ENCODE measurements around the gene MCM6.

MCM6 gene

GRCh38 chr2:135845257-135845656 is 31.0 kb downstream of the MCM6 start:
- H3K9ac ChIP-seq (ENCODE audit: low read length) = no peak overlapping the region
- no peaks in the 10 kb centered on the region for H3K4me1 ChIP-seq (ENCODE audit: control insufficient read depth, low read depth, low read length)
- no peak overlapping the region for H2AK5ac ChIP-seq (ENCODE audit: low read length)
- no CpG with 5 or more reads among the region's 3 CpGs for whole genome bisulfite sequencing (ENCODE audit: extremely low coverage, insufficient coverage, low lambda C conversion rate)
- H3K4me3 ChIP-seq (ENCODE audit: low read length) = no peak overlapping the region
- H3K27me3 ChIP-seq (ENCODE audit: insufficient read depth, low read length, poor library complexity) = no peaks in the 10 kb centered on the region
- no peak overlapping the region for H3K18ac ChIP-seq (ENCODE audit: low read length)
- no peak for DNase-seq
- no peak overlapping the region for H4K5ac ChIP-seq (ENCODE audit: low read length)
- H3K79me2 ChIP-seq (ENCODE audit: control insufficient read depth, insufficient read depth, low read length) = no peaks in the 10 kb centered on the region
- no peak overlapping the region for H3K56ac ChIP-seq (ENCODE audit: low read length)
- peaks cover 10% of the 10 kb centered on the region for H3K36me3 ChIP-seq (ENCODE audit: control insufficient read depth, insufficient read depth, low read length)
- H3K27ac ChIP-seq (ENCODE audit: low read depth, low read length) = no peak overlapping the region
- no peaks in the 10 kb centered on the region for H3K79me1 ChIP-seq (ENCODE audit: low read length)
- H4K8ac ChIP-seq (ENCODE audit: low read depth, low read length) = no peak overlapping the region
- no peak overlapping the region for H3K4ac ChIP-seq (ENCODE audit: low read depth, low read length)
- no peak overlapping the region for H2BK120ac ChIP-seq (ENCODE audit: low read depth, low read length)
- H2BK5ac ChIP-seq (ENCODE audit: low read length) = no peak overlapping the region
- H2BK15ac ChIP-seq (replicated peaks; ENCODE audit: low read depth) = no peak overlapping the region
- H3K4me2 ChIP-seq (ENCODE audit: low read length) = no peak overlapping the region
- no peak overlapping the region for H3K23ac ChIP-seq (ENCODE audit: low read length)

- WGBS (ENCODE audit: extremely low coverage, insufficient coverage, low lambda C conversion rate) = no CpG with 5 or more reads among the region's 12 CpGs
- Histone ChIP-seq H2BK15ac (replicated peaks; ENCODE audit: low read depth) (no peak overlapping the region), H3K36me3 (ENCODE audit: control insufficient read depth, insufficient read depth, low read length) (peaks cover 10% of the 10 kb centered on the region), H2BK120ac (ENCODE audit: low read depth, low read length) (no peak overlapping the region), H2BK5ac (ENCODE audit: low read length) (no peak overlapping the region), H3K27me3 (ENCODE audit: insufficient read depth, low read length, poor library complexity) (no peaks in the 10 kb centered on the region), H3K18ac (ENCODE audit: low read length) (no peak overlapping the region), H3K56ac (ENCODE audit: low read length) (no peak overlapping the region), H3K79me1 (ENCODE audit: low read length) (no peaks in the 10 kb centered on the region), H3K4ac (ENCODE audit: low read depth, low read length) (no peak overlapping the region), H3K4me2 (ENCODE audit: low read length) (no peak overlapping the region), H3K9ac (ENCODE audit: low read length) (no peak overlapping the region), H4K5ac (ENCODE audit: low read length) (no peak overlapping the region), H3K23ac (ENCODE audit: low read length) (no peak overlapping the region), H4K8ac (ENCODE audit: low read depth, low read length) (no peak overlapping the region), H2AK5ac (ENCODE audit: low read length) (no peak overlapping the region), H3K4me1 (ENCODE audit: control insufficient read depth, low read depth, low read length) (no peaks in the 10 kb centered on the region), H3K27ac (ENCODE audit: low read depth, low read length) (no peak overlapping the region), H3K4me3 (ENCODE audit: low read length) (no peak overlapping the region), H3K79me2 (ENCODE audit: control insufficient read depth, insufficient read depth, low read length) (no peaks in the 10 kb centered on the region)
- no peak for DNase-seq
Observed at GRCh38 chr2:135844301-135844895, 31.8 kb downstream of the MCM6 start.

GRCh38 chr2:135843671-135844070 is 32.6 kb downstream of the MCM6 start:
- Histone ChIP-seq H3K4me2 (ENCODE audit: low read length) (no peak overlapping the region), H3K4me1 (ENCODE audit: control insufficient read depth, low read depth, low read length) (no peaks in the 10 kb centered on the region), H3K9ac (ENCODE audit: low read length) (no peak overlapping the region), H3K4ac (ENCODE audit: low read depth, low read length) (no peak overlapping the region), H3K56ac (ENCODE audit: low read length) (no peak overlapping the region), H3K79me1 (ENCODE audit: low read length) (no peaks in the 10 kb centered on the region), H2BK120ac (ENCODE audit: low read depth, low read length) (no peak overlapping the region), H3K79me2 (ENCODE audit: control insufficient read depth, insufficient read depth, low read length) (no peaks in the 10 kb centered on the region), H3K18ac (ENCODE audit: low read length) (no peak overlapping the region), H3K27me3 (ENCODE audit: insufficient read depth, low read length, poor library complexity) (no peaks in the 10 kb centered on the region), H3K4me3 (ENCODE audit: low read length) (no peak overlapping the region), H4K5ac (ENCODE audit: low read length) (no peak overlapping the region), H2BK15ac (replicated peaks; ENCODE audit: low read depth) (no peak overlapping the region), H2AK5ac (ENCODE audit: low read length) (no peak overlapping the region), H4K8ac (ENCODE audit: low read depth, low read length) (no peak overlapping the region), H2BK5ac (ENCODE audit: low read length) (no peak overlapping the region), H3K23ac (ENCODE audit: low read length) (no peak overlapping the region), H3K27ac (ENCODE audit: low read depth, low read length) (no peak overlapping the region), H3K36me3 (ENCODE audit: control insufficient read depth, insufficient read depth, low read length) (peaks cover 10% of the 10 kb centered on the region)
- no CpG with 5 or more reads among the region's 3 CpGs for WGBS (ENCODE audit: extremely low coverage, insufficient coverage, low lambda C conversion rate)
- DNase-seq = no peak

GRCh38 chr2:135840601-135841000 is 35.6 kb downstream of the MCM6 start:
- no CpG with 5 or more reads among the region's 2 CpGs for WGBS (ENCODE audit: extremely low coverage, insufficient coverage, low lambda C conversion rate)
- Histone ChIP-seq H3K4me3 (ENCODE audit: low read length) (no peak overlapping the region), H2BK15ac (replicated peaks; ENCODE audit: low read depth) (no peak overlapping the region), H2AK5ac (ENCODE audit: low read length) (no peak overlapping the region), H2BK120ac (ENCODE audit: low read depth, low read length) (no peak overlapping the region), H2BK5ac (ENCODE audit: low read length) (no peak overlapping the region), H3K27ac (ENCODE audit: low read depth, low read length) (no peak overlapping the region), H3K56ac (ENCODE audit: low read length) (no peak overlapping the region), H3K23ac (ENCODE audit: low read length) (no peak overlapping the region), H3K4ac (ENCODE audit: low read depth, low read length) (no peak overlapping the region), H3K4me1 (ENCODE audit: control insufficient read depth, low read depth, low read length) (no peaks in the 10 kb centered on the region), H3K18ac (ENCODE audit: low read length) (no peak overlapping the region), H3K4me2 (ENCODE audit: low read length) (no peak overlapping the region), H4K5ac (ENCODE audit: low read length) (no peak overlapping the region), H3K9ac (ENCODE audit: low read length) (no peak overlapping the region), H4K8ac (ENCODE audit: low read depth, low read length) (no peak overlapping the region), H3K79me2 (ENCODE audit: control insufficient read depth, insufficient read depth, low read length) (no peaks in the 10 kb centered on the region), H3K36me3 (ENCODE audit: control insufficient read depth, insufficient read depth, low read length) (peaks cover 7% of the 10 kb centered on the region), H3K27me3 (ENCODE audit: insufficient read depth, low read length, poor library complexity) (no peaks in the 10 kb centered on the region), H3K79me1 (ENCODE audit: low read length) (no peaks in the 10 kb centered on the region)
- no peak for DNase-seq

GRCh38 chr2:135839713-135840112 is 36.5 kb downstream of the MCM6 start:
- Histone ChIP-seq H4K5ac (ENCODE audit: low read length) (no peak overlapping the region), H2BK5ac (ENCODE audit: low read length) (no peak overlapping the region), H2AK5ac (ENCODE audit: low read length) (no peak overlapping the region), H3K23ac (ENCODE audit: low read length) (no peak overlapping the region), H3K79me1 (ENCODE audit: low read length) (no peaks in the 10 kb centered on the region), H2BK15ac (replicated peaks; ENCODE audit: low read depth) (no peak overlapping the region), H3K4me3 (ENCODE audit: low read length) (no peak overlapping the region), H3K4ac (ENCODE audit: low read depth, low read length) (no peak overlapping the region), H3K27ac (ENCODE audit: low read depth, low read length) (no peak overlapping the region), H3K36me3 (ENCODE audit: control insufficient read depth, insufficient read depth, low read length) (peaks cover 6% of the 10 kb centered on the region), H3K56ac (ENCODE audit: low read length) (no peak overlapping the region), H3K27me3 (ENCODE audit: insufficient read depth, low read length, poor library complexity) (no peaks in the 10 kb centered on the region), H3K18ac (ENCODE audit: low read length) (no peak overlapping the region), H3K79me2 (ENCODE audit: control insufficient read depth, insufficient read depth, low read length) (no peaks in the 10 kb centered on the region), H2BK120ac (ENCODE audit: low read depth, low read length) (no peak overlapping the region), H4K8ac (ENCODE audit: low read depth, low read length) (no peak overlapping the region), H3K9ac (ENCODE audit: low read length) (no peak overlapping the region), H3K4me1 (ENCODE audit: control insufficient read depth, low read depth, low read length) (no peaks in the 10 kb centered on the region), H3K4me2 (ENCODE audit: low read length) (no peak overlapping the region)
- WGBS (ENCODE audit: extremely low coverage, insufficient coverage, low lambda C conversion rate) = no CpG with 5 or more reads among the region's 2 CpGs
- DNase-seq = no peak

GRCh38 chr2:135838502-135838901 is 37.7 kb downstream of the MCM6 start:
- H3K36me3 ChIP-seq (ENCODE audit: control insufficient read depth, insufficient read depth, low read length) = peaks cover 2% of the 10 kb centered on the region

More at GRCh38 chr2:135838502-135838901, 37.7 kb downstream of the MCM6 start:
- H2BK5ac ChIP-seq (ENCODE audit: low read length) = no peak overlapping the region
- no peak overlapping the region for H3K9ac ChIP-seq (ENCODE audit: low read length)
- no peak overlapping the region for H4K8ac ChIP-seq (ENCODE audit: low read depth, low read length)
- no peak overlapping the region for H3K4me3 ChIP-seq (ENCODE audit: low read length)
- no peaks in the 10 kb centered on the region for H3K27me3 ChIP-seq (ENCODE audit: insufficient read depth, low read length, poor library complexity)
- no peaks in the 10 kb centered on the region for H3K4me1 ChIP-seq (ENCODE audit: control insufficient read depth, low read depth, low read length)
- DNase-seq = no peak
- H3K4me2 ChIP-seq (ENCODE audit: low read length) = no peak overlapping the region
- no peak overlapping the region for H3K23ac ChIP-seq (ENCODE audit: low read length)
- WGBS (ENCODE audit: extremely low coverage, insufficient coverage, low lambda C conversion rate) = no CpG with 5 or more reads among the region's 3 CpGs
- H2AK5ac ChIP-seq (ENCODE audit: low read length) = no peak overlapping the region
- no peak overlapping the region for H4K5ac ChIP-seq (ENCODE audit: low read length)
- no peak overlapping the region for H3K56ac ChIP-seq (ENCODE audit: low read length)
- no peak overlapping the region for H3K27ac ChIP-seq (ENCODE audit: low read depth, low read length)
- no peaks in the 10 kb centered on the region for H3K79me1 ChIP-seq (ENCODE audit: low read length)
- H2BK15ac ChIP-seq (replicated peaks; ENCODE audit: low read depth) = no peak overlapping the region
- no peak overlapping the region for H2BK120ac ChIP-seq (ENCODE audit: low read depth, low read length)
- H3K4ac ChIP-seq (ENCODE audit: low read depth, low read length) = no peak overlapping the region
- H3K79me2 ChIP-seq (ENCODE audit: control insufficient read depth, insufficient read depth, low read length) = no peaks in the 10 kb centered on the region
- no peak overlapping the region for H3K18ac ChIP-seq (ENCODE audit: low read length)

Measured in mesendoderm (in vitro differentiated cells).